Tibial nerve (tissue), 4 donors: Measurements from ENCODE around the gene ILDR1. TPM values are rescaled to one million over a fixed set of nuclear protein-coding genes. Genes with fewer than 3 reads are reported as not detected.

Experiments used
- DNase-seq, 2 donors: peaks; one replicate each; pipeline ENCODE4 v3.0.0-alpha.2; 2019; ENCODE audit warnings: low spot score in 2 of 2
- H3K27ac ChIP-seq, 4 donors: fragments of 200-600 bp; sonication (generic) in 3 of 4; one replicate each; pipeline ENCODE4 v1.5.1; 2017 to 2019; ENCODE audit warnings: mild to moderate bottlenecking in 1 of 4
- H3K27me3 ChIP-seq, 2 donors: fragments of 200-600 bp; sonication (generic) in 1 of 2; one replicate each; pipeline versions ENCODE4 v1.5.1 to v1.6.0; 2017 to 2019
- H3K36me3 ChIP-seq, 3 donors: fragments of 200-600 bp; sonication (generic); one replicate each; pipeline ENCODE4 v1.5.1; 2018 to 2019
- H3K4me1 ChIP-seq, 4 donors: fragments of 200-600 bp; sonication (generic) in 3 of 4; one replicate each; pipeline ENCODE4 v1.5.1; 2017 to 2019
- H3K4me3 ChIP-seq, 4 donors: fragments of 200-600 bp; sonication (generic) in 3 of 4; one replicate each; pipeline ENCODE4 v1.5.1; 2017 to 2019; ENCODE audit warnings: mild to moderate bottlenecking in 1 of 4, moderate library complexity in 1 of 4
- H3K9me3 ChIP-seq, 4 donors: fragments of 200-600 bp; sonication (generic) in 3 of 4; one replicate each; pipeline ENCODE4 v1.5.1; 2017 to 2019
- CTCF ChIP-seq, 5 experiments: fragments of 200-600 bp in 3 of 5; fragments of 450-650 bp in 2 of 5; sonication (generic) in 3 of 5; IDR thresholded peaks; one replicate each; pipeline ENCODE4 v1.5.1; 2016 to 2019; ENCODE audit warnings: antibody characterized with exemption in 5 of 5, mild to moderate bottlenecking in 3 of 5, moderate library complexity in 2 of 5
- EP300 ChIP-seq, 2 donors: sonication (generic); formaldehyde crosslinking; IDR thresholded peaks; one replicate each; pipeline ENCODE4 v1.6.1; 2017; ENCODE audit warnings: antibody characterized with exemption in 2 of 2, mild to moderate bottlenecking in 1 of 2
- POLR2A ChIP-seq, 2 donors: fragments of 450-650 bp; IDR thresholded peaks; one replicate each; pipeline ENCODE4 v1.6.1; 2017; ENCODE audit warnings: antibody characterized with exemption in 2 of 2, mild to moderate bottlenecking in 2 of 2, moderate library complexity in 2 of 2
- WGBS, 2 donors: methylation state at CpG; one replicate each; pipeline ENCODE4 v1.1.5; 2018; 5-methylcytosine and 5-hydroxymethylcytosine counted together
- total RNA-seq, 4 donors: library from RNA; depleted of rRNA; stranded (reverse); fragments of >200 nt; gene quantifications; one replicate each; pipeline ENCODE4 v1.1.0, GENCODE V29; 2016

Gene ILDR1
- total RNA-seq, 4 donors from 2014 or later, result not detected

- Histone ChIP-seq H3K4me1 (no peaks in the 10 kb centered on the region), H3K36me3 (no peaks in the 10 kb centered on the region), H3K4me3 (no peak overlapping the region), H3K27me3 (no peaks in the 10 kb centered on the region), H3K27ac (no peak overlapping the region), H3K9me3 (no peaks in the 10 kb centered on the region)
- 64 to 72% methylated on average over 3 of the region's 3 CpGs for WGBS, 2 donors
- DNase-seq, result no peak
- TF ChIP-seq EP300 (IDR thresholded peaks at IDR 0.05), result no peak
- TF ChIP-seq POLR2A (IDR thresholded peaks at IDR 0.05), result no peak
- TF ChIP-seq CTCF (IDR thresholded peaks at IDR 0.05), result no peak
Measured at GRCh38 chr3:122030381-122031122, 8.5 kb upstream of the ILDR1 start.

- H3K36me3 ChIP-seq, result no peaks in the 10 kb centered on the region
- no peak overlapping the region for H3K27ac ChIP-seq
- no peaks in the 10 kb centered on the region for H3K9me3 ChIP-seq
- TF ChIP-seq EP300 (IDR thresholded peaks at IDR 0.05) (no peak), POLR2A (IDR thresholded peaks at IDR 0.05) (no peak), CTCF (IDR thresholded peaks at IDR 0.05) (no peak)
- H3K4me3 ChIP-seq, result no peak overlapping the region
- peaks cover 0 to 15% of the 10 kb centered on the region in 2 donors for H3K27me3 ChIP-seq
- no peaks in the 10 kb centered on the region for H3K4me1 ChIP-seq
- DNase-seq, result no peak
Measured at GRCh38 chr3:122025296-122025695, 3.2 kb upstream of the ILDR1 start.

GRCh38 chr3:122024800-122025199, 2.8 kb upstream of the ILDR1 start:
- TF ChIP-seq EP300 (IDR thresholded peaks at IDR 0.05) (no peak), POLR2A (IDR thresholded peaks at IDR 0.05) (no peak), CTCF (IDR thresholded peaks at IDR 0.05) (no peak)
- no peak overlapping the region for H3K4me3 ChIP-seq
- no peak for DNase-seq
- peaks cover 0 to 15% of the 10 kb centered on the region in 2 donors for H3K27me3 ChIP-seq
- H3K4me1 ChIP-seq, result no peaks in the 10 kb centered on the region
- no peak overlapping the region for H3K27ac ChIP-seq
- H3K36me3 ChIP-seq, result no peaks in the 10 kb centered on the region
- whole genome bisulfite sequencing, 2 donors, result 46 to 48% methylated on average over 2 of the region's 2 CpGs
- no peaks in the 10 kb centered on the region for H3K9me3 ChIP-seq

GRCh38 chr3:122023335-122023910, 1.4 kb upstream of the ILDR1 start:
- no peak overlapping the region for H3K27ac ChIP-seq
- H3K36me3 ChIP-seq, result no peaks in the 10 kb centered on the region
- no peak for DNase-seq
- H3K4me3 ChIP-seq, result no peak overlapping the region
- H3K9me3 ChIP-seq, result no peaks in the 10 kb centered on the region
- peaks cover 0 to 15% of the 10 kb centered on the region in 2 donors for H3K27me3 ChIP-seq
- no peaks in the 10 kb centered on the region for H3K4me1 ChIP-seq
- TF ChIP-seq CTCF (IDR thresholded peaks at IDR 0.05) (no peak), EP300 (IDR thresholded peaks at IDR 0.05) (no peak), POLR2A (IDR thresholded peaks at IDR 0.05) (no peak)
- 60 to 65% methylated on average over 8 of the region's 8 CpGs for WGBS, 2 donors

- Histone ChIP-seq H3K27me3 (peaks cover 0 to 15% of the 10 kb centered on the region in 2 donors), H3K4me1 (no peaks in the 10 kb centered on the region), H3K27ac (no peak overlapping the region), H3K4me3 (no peak overlapping the region), H3K9me3 (no peaks in the 10 kb centered on the region), H3K36me3 (no peaks in the 10 kb centered on the region)
- TF ChIP-seq CTCF (IDR thresholded peaks at IDR 0.05) (no peak), EP300 (IDR thresholded peaks at IDR 0.05) (no peak), POLR2A (IDR thresholded peaks at IDR 0.05) (no peak)
- DNase-seq, result no peak
- 71 to 75% methylated on average over 1 of the region's 1 CpG for WGBS, 2 donors
Measured at GRCh38 chr3:122021037-122021436, 1.0 kb downstream of the ILDR1 start.
